UCSD-AML1 (cell line): ENCODE measurements around the gene SPIRE2.
"Not testable (repeated sequence)": the region's sequence is repeated elsewhere in the genome, so short reads cannot be mapped to it uniquely, and the experiment has no call there.

Source experiments
- DNase-seq: peaks from one replicate; lab custom pipeline; 2025; ENCODE audit not compliant: unreplicated experiment; lab: John Stamatoyannopoulos, UW

Gene SPIRE2

DNA sequence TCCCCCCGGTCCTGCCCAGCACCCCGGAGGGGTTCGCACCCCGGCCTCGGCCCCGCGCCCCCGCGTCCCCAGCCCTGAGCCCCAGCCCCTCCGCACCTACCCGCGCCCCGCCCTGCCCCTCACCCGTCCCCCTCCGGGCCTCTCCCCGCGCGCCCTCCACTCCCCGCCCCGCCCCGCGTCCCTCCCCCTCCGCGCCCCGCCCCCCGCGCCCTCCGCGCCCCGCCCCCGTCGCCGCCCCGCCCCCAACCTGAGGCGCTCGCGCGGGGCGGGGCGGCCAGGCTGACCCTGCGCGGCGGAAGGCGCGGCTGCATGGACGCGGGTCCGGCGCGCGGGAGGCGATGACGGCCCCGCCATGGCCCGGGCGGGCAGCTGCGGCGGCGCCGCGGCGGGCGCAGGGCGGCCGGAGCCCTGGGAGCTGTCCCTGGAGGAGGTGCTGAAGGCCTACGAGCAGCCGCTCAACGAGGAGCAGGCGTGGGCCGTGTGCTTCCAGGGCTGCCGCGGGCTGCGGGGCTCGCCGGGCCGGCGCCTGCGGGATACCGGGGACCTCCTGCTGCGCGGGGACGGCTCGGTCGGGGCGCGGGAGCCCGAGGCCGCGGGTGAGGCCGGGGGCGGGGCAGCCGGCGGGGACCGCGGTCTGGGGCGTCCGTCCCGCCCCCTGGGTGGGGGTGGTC lies at the start of gene SPIRE2:
SPIRE2 (plus strand) TSS at position 277 of the 671 bp plus-strand sequence; CDS start at position 353, 76 bp downstream.
- DNase-seq, result peak; percentile 73

DNA sequence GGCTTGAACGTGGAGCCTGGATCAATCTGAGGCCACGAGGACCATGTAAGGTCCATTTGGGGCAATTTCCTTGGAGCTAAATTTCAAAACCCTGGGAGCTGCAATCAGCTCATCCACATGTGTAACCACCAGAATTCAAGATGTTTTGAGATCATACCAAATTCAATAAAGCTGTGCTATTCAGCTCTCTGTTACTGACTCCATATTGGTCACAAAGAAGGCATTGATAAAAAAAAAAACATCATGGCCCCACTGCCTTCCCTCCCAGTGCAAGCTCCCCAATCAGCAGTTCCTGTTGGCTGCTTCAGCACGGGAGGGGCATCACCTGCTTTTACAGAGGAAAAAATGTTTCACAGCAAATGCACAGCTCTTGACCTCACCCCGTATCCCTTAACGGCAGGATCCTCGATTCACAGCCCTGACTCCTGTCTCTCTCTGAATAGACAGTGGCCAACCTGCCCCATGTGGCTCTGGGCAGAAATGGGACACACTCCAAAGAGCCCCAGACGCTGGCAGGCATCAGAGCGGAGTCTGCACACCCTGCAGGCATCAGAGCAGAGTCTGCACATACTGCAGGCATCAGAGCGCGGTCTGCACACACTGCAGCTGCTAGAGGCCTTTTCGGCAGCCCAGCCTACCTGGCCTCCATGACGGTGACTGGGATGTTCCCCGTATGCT lies 48.9 kb upstream of the SPIRE2 start:
- no peak for DNase-seq

- no peak for DNase-seq
These were observed 48.4 kb upstream of the SPIRE2 start for GRCh38 chr16:89779909-89780305.

DNA sequence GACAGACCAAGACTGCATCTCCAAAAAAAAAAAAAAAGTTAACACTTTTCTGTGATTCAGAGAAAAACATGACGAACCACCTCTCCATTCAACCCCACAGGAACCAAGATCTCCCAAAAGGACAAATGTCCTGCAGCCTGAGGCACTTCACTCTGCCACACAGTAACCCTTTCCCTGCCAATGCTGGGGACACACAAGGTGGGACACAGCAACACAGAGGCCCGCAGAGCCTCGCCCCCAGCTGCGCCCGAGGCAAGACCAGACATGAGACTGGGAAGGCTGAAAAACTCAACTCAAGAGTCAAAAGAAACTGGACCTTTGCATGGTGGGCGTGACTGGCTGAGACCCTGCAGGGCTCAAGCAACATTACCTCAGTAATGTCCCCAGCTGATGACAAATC lies 45.8 kb upstream of the SPIRE2 start:
- DNase-seq, result no peak

DNA sequence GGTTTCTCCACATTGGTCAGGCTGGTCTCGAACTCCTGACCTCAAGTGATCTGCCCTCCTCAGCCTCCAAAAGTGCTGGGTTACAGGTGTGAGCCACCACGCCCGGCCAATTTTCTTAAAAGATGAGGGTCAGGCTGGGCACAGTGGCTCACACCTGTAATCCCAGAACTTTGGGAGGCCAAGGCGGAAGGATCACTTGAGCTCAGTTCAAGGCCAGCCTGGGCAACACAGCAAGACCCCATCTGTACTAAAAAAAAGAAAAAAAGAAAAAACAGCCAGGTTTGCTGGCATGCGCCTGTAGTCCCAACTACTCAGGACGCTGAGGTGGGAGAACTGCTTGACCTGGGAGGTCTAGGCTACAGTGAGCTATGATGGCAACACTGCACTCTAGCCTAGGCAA lies 44.3 kb upstream of the SPIRE2 start:
- DNase-seq, result not testable (repeated sequence)

- no peak for DNase-seq
These were observed 43.9 kb upstream of the SPIRE2 start for GRCh38 chr16:89784406-89784805.

DNA sequence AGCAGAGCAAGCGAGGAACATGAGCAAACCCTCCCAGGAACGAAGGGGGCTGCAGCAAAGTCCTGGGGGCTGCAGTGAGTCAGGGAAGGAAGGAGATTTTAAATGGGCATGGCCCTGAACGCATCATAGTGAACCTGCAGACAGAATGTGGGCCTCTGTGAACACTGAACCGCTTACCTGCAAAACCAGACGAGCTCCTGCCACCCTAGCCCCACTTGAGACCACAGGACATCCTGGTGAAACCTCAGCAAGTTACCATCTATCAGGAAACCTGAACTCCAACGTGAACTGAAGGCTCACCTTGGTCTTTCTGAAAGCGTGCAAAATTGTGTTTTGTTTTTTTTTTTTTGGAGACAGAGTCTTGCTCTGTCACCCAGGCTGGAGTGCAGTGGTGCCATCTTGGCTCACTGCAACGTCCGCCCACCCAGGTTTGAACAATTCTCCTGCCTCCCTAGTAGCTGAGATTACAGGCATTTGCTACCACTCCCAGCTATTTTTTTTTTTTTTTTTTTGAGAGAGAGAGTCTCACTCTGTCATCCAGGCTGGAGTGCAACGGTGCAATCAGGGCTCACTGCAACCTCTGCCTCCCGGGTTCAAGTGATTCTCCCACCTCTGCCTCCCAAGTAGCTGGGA lies 42.6 kb upstream of the SPIRE2 start:
- DNase-seq, result no peak

DNA sequence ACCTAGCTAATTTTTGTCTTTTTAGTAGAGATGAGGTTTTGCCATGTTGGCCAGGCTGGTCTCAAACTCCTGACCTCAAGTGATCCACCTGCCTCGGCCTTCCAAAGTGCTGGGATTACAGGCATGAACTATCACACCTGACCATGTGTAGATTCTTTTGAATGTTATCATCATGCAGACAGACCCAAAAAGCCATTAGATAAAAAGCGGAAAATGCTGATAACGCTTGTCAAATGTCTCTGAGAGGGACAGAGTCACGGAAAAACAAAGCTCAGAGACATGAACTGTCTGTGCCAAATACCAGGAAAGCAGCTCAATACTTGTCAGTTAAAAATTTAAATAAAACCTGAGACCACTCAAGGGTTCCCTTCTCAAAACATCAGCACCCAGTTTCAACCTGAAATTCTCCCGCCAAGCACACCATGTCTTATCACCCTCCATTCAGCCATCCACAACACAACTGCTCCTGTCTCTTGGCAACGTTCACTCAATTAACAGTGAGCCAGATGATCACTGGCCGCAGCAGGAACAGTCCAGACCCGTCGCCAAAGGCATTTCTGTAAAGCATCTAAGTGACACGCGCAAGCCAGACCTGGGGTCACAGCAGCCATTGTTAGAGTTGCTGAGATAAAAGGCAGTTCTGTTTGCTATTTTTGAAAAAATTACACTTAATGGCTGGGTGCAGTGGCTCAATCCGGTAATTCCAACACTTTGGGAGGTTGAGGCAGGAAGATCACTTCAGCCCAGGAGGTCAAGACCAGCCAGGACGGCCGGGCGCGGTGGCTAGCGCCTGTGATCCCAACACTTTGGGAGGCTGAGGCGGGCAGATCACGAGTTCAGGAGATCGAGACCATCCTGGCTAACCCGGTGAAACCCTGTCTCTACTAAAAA lies 41.6 kb upstream of the SPIRE2 start:
- DNase-seq, result no peak

DNA sequence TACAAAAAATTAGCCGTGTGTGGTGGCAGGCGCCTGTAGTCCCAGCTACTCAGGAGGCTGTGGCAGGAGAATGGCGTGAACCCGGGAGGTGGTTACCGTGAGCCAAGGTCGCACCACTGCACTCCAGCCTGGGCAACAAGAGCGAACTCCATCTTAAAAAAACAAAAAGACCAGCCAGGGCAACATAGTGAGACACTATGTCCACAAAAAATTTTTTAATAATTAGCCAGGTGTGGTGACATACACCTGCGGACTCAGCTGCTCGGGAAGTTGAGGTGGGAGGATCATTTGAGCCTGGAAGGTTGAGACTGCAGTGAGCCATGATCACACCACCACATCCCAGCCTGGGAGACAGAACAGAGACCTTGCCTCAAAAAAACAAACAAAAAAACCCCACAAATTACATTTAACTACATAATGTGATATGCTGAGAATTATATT lies 40.9 kb upstream of the SPIRE2 start:
- DNase-seq, result no peak

GRCh38 chr16:89791278-89791995 lies 36.8 kb upstream of the SPIRE2 start:
- DNase-seq, result no peak

- peak; percentile 15 for DNase-seq
These were observed 35.2 kb upstream of the SPIRE2 start for GRCh38 chr16:89793092-89793491.

DNA sequence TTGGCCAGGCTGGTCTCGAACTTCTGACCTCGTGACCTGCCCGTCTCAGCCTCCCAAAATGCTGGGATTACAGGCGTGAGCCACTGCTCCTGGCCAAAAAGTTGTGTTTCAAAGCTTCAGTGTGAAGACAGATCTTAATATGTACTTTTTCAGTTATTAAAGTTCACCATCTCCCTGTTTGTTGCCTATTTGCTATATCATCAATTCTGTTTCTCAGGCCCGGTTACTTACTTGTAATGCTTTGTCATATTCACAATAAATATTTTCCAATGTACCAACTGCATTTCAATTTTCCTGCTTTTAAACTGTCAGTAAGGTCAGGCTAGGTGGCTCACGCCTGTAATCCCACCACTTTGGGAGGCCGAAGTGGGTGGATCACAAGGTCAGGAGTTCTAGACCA lies 34.3 kb upstream of the SPIRE2 start:
- DNase-seq, result no peak

DNA sequence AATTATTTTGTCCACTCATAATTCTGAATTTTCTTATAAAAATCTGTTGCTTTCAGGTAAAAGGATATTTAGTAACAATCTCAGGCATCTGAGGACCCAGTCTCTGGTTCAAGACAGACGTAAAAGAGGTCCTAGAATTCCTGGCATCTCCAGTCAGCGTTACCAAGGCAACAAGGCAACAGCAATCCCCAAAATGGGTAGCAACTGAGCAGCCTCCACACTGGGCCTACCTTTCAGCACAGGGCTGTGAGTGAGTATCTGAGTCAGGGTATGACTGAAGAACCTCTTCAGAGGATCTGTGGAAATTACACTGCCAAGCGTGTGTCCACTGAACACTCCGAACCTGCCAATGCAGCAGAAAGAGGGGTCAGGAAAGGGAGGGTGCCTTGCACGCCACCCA lies 32.6 kb upstream of the SPIRE2 start:
- DNase-seq, result no peak

DNA sequence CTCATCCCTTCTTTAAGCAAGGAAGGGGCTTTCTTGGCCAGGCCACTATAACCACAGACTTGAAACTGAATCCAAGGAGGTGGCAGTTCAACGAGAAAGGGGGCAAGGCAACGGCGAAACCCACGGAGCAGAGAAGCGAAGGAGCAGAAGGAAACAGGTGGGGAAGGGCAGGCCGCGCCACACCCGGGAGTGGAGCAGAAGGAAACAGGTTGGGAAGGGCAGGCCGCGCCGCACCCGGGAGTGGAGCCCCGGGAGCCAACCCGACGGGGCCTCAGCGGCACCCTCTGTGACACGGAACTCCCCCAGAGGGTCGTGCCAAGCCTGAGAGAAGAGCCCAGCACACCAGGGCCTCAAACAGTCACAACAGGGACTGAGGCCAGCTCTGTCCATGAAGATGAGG lies 32.2 kb upstream of the SPIRE2 start:
- no peak for DNase-seq

DNA sequence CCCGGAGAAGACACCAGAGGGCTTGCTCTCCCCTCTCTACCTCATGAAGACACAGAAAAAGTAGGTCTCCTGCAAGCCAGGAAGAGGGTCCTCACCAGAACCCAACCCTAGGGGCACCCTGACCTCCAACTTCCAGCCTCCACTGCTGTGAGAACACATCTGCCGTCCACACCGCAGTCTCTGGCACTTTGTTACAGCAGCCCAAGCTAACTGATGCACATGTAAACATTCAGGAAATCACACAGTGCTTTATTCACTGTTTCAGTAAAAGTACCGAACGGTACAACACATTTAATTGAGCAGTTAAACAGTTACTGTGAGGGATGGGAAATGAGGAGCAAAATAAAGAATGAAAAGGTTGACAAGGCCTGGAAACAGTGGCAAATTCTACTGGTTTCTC lies 30.1 kb upstream of the SPIRE2 start:
- DNase-seq, result no peak

GRCh38 chr16:89798832-89799370 lies 29.4 kb upstream of the SPIRE2 start:
- DNase-seq, result peak; percentile 67

DNA sequence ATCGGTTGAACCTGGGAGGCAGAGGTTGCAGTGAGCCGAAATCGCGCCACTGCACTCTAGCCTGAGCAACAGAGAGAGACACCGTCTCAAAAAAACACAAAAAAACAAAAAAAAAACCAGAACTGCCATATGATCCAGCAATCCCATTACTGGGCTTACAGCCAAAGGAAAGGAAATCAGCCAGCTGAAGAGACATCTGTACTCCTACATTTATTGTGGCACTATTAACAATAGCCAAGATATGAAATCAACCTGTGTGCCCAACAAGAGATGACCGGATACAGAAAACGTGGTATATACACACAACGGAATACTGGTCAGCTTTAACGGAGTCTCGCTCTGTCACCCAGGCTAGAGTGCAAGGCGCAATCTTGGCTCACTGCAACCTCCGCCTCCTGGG lies 26.5 kb upstream of the SPIRE2 start:
- no peak for DNase-seq

GRCh38 chr16:89805136-89805905 lies 23.0 kb upstream of the SPIRE2 start:
- DNase-seq, result no peak

- DNase-seq, result not testable (repeated sequence)
These were observed 21.6 kb upstream of the SPIRE2 start for GRCh38 chr16:89806589-89807193.
